Natural killer cell (primary cell): Measurements from ENCODE around the gene KLHL2. TPM values are rescaled to one million over a fixed set of nuclear protein-coding genes. Genes with fewer than 3 reads are reported as not detected.

Experiments
- ATAC-seq, 3 donors: fragments of 150-1000 bp in 2 of 3; fragments of 200-7000 bp in 1 of 3; cut with Tn5 transposase; 1 replicate in 1 of 3; 2 replicates in 2 of 3; pipeline ENCODE4 v1.10.0; 2021; ENCODE audit warnings: mild to moderate bottlenecking in 2 of 3, moderate library complexity in 2 of 3
- DNase-seq, 2 donors: peaks; one replicate each; pipeline versions ENCODE4 v3.0.0 to v3.0.0-alpha.2; 2013 to 2021; ENCODE audit warnings: mixed read lengths in 1 of 2
- H3K27ac ChIP-seq: one replicate; pipeline ENCODE4 v1.5.1; 2013; ENCODE audit warnings: mild to moderate bottlenecking, low read length
- H3K27me3 ChIP-seq: one replicate; pipeline ENCODE4 v1.6.1; 2013; ENCODE audit warnings: low read length; ENCODE audit not compliant: control insufficient read depth, insufficient read depth
- H3K36me3 ChIP-seq: one replicate; pipeline ENCODE4 v1.6.1; 2013; ENCODE audit warnings: low read length; ENCODE audit not compliant: control insufficient read depth, insufficient read depth
- H3K4me1 ChIP-seq: one replicate; pipeline ENCODE4 v1.6.1; 2013; ENCODE audit warnings: low read length; ENCODE audit not compliant: control insufficient read depth, insufficient read depth
- H3K4me3 ChIP-seq: one replicate; pipeline ENCODE4 v1.5.1; 2013; ENCODE audit warnings: low read length
- H3K9me3 ChIP-seq: one replicate; pipeline ENCODE4 v1.6.1; 2013; ENCODE audit warnings: low read length; ENCODE audit not compliant: control insufficient read depth, insufficient read depth
- H3K27ac Mint-ChIP-seq, 2 donors: one replicate each; pipeline ENCODE4 v1.8.0; 2022; ENCODE audit warnings: mild to moderate bottlenecking in 2 of 2, mixed read lengths in 2 of 2, moderate library complexity in 1 of 2
- H3K27me3 Mint-ChIP-seq, 2 donors: one replicate each; pipeline ENCODE4 v1.8.0; 2022; ENCODE audit warnings: low read depth in 2 of 2, mixed read lengths in 2 of 2
- H3K36me3 Mint-ChIP-seq: one replicate; pipeline ENCODE4 v1.8.0; 2022; ENCODE audit warnings: mixed read lengths
- H3K4me1 Mint-ChIP-seq, 2 donors: one replicate each; pipeline ENCODE4 v1.8.0; 2022; ENCODE audit warnings: mixed read lengths in 2 of 2
- H3K4me3 Mint-ChIP-seq: one replicate; pipeline ENCODE4 v1.8.0; 2022; ENCODE audit warnings: mild to moderate bottlenecking, moderate library complexity, mixed read lengths
- H3K9me3 Mint-ChIP-seq, 2 donors: one replicate each; pipeline ENCODE4 v1.8.0; 2022; ENCODE audit warnings: mixed read lengths in 2 of 2
- CTCF ChIP-seq: fragments of 200-600 bp; IDR thresholded peaks from one replicate; pipeline ENCODE4 v1.8.0; 2022; ENCODE audit warnings: antibody characterized with exemption
- WGBS: methylation state at CpG from one replicate; pipeline ENCODE4 v1.1.7; 2013; ENCODE audit warnings: missing lambda C conversion rate; ENCODE audit not compliant: insufficient coverage; 5-methylcytosine and 5-hydroxymethylcytosine counted together
- intact Hi-C: fragments of 100-400 bp; cut with micrococcal nuclease; formaldehyde crosslinking; loops from one replicate; pipeline ENCODE4 v1.14.2; 2022
- total RNA-seq, 4 donors: library from RNA; stranded (reverse); fragments of 120-200 nt in 1 of 4; gene quantifications; one replicate each; pipeline versions ENCODE4 v1.2.3 to v1.2.4, GENCODE V29; 2013 to 2022

Gene KLHL2
- total RNA-seq, 3 donors from 2014 or later (not counting 1 experiment from before 2014, with no cell fraction given), result 24.2 to 29.2 (median 25.2) TPM

GRCh38 chr4:165192500-165192898 is 14.9 kb upstream of the KLHL2 start:
- H3K36me3 ChIP-seq, result no peaks in the 10 kb centered on the region
- no peaks in the 10 kb centered on the region for H3K27me3 ChIP-seq
- Mint-ChIP-seq H3K27me3 (peaks cover 10 to 20% of the 10 kb centered on the region in 2 donors), H3K4me1 (no peaks in the 10 kb centered on the region), H3K36me3 (no peaks in the 10 kb centered on the region), H3K9me3 (no peaks in the 10 kb centered on the region), H3K4me3 (no peak overlapping the region), H3K27ac (no peak overlapping the region)
- WGBS, result 93% methylated on average over 1 of the region's 1 CpG
- no peaks in the 10 kb centered on the region for H3K9me3 ChIP-seq
- no peaks in the 10 kb centered on the region for H3K4me1 ChIP-seq
- H3K4me3 ChIP-seq, result no peak overlapping the region
- ATAC-seq (no peak), DNase-seq (no peak)
- intact Hi-C loops, result no loop called here
- TF ChIP-seq CTCF, result no peak
- H3K27ac ChIP-seq, result no peak overlapping the region

GRCh38 chr4:165192956-165193355 is 14.4 kb upstream of the KLHL2 start:
- no peaks in the 10 kb centered on the region for H3K36me3 ChIP-seq
- no peaks in the 10 kb centered on the region for H3K9me3 ChIP-seq
- intact Hi-C loops, result no loop called here
- no peaks in the 10 kb centered on the region for H3K27me3 ChIP-seq
- H3K27ac ChIP-seq, result no peak overlapping the region
- Mint-ChIP-seq H3K4me3 (no peak overlapping the region), H3K4me1 (no peaks in the 10 kb centered on the region), H3K27me3 (peaks cover 12 to 20% of the 10 kb centered on the region in 2 donors), H3K27ac (no peak overlapping the region), H3K9me3 (no peaks in the 10 kb centered on the region), H3K36me3 (no peaks in the 10 kb centered on the region)
- H3K4me3 ChIP-seq, result no peak overlapping the region
- no peak for TF ChIP-seq CTCF
- ATAC-seq (no peak), DNase-seq (no peak)
- H3K4me1 ChIP-seq, result no peaks in the 10 kb centered on the region
- WGBS, result 95% methylated on average over 4 of the region's 4 CpGs

- H3K27me3 ChIP-seq, result no peaks in the 10 kb centered on the region
- no peaks in the 10 kb centered on the region for H3K4me1 ChIP-seq
- no peaks in the 10 kb centered on the region for H3K36me3 ChIP-seq
- H3K4me3 ChIP-seq, result no peak overlapping the region
- no peaks in the 10 kb centered on the region for H3K9me3 Mint-ChIP-seq
- ATAC-seq (no peak), DNase-seq (no peak)
- WGBS, result 100% methylated on average over 1 of the region's 1 CpG
- intact Hi-C loops, result no loop called here
- H3K27me3 Mint-ChIP-seq, result peaks cover 7 to 20% of the 10 kb centered on the region in 2 donors
- H3K9me3 ChIP-seq, result no peaks in the 10 kb centered on the region
- H3K36me3 Mint-ChIP-seq, result no peaks in the 10 kb centered on the region
- H3K4me3 Mint-ChIP-seq, result no peak overlapping the region
- no peak overlapping the region for H3K27ac Mint-ChIP-seq
- TF ChIP-seq CTCF, result no peak
- H3K4me1 Mint-ChIP-seq, result no peaks in the 10 kb centered on the region
- no peak overlapping the region for H3K27ac ChIP-seq
Measured at GRCh38 chr4:165194368-165194767, 13.0 kb upstream of the KLHL2 start.

GRCh38 chr4:165198329-165198728 is 9.0 kb upstream of the KLHL2 start:
- no peak overlapping the region for H3K4me3 Mint-ChIP-seq
- H3K27me3 ChIP-seq, result no peaks in the 10 kb centered on the region
- no peaks in the 10 kb centered on the region for H3K36me3 Mint-ChIP-seq
- no peak overlapping the region for H3K27ac Mint-ChIP-seq
- H3K27ac ChIP-seq, result no peak overlapping the region
- no peaks in the 10 kb centered on the region for H3K4me1 Mint-ChIP-seq
- intact Hi-C loops, result no loop called here
- H3K4me3 ChIP-seq, result no peak overlapping the region
- ATAC-seq (no peak), DNase-seq (no peak)
- WGBS, result 83% methylated on average over 1 of the region's 1 CpG
- no peaks in the 10 kb centered on the region for H3K4me1 ChIP-seq
- H3K9me3 ChIP-seq, result no peaks in the 10 kb centered on the region
- H3K9me3 Mint-ChIP-seq, result no peaks in the 10 kb centered on the region
- H3K27me3 Mint-ChIP-seq, result peaks cover 7 to 12% of the 10 kb centered on the region in 2 donors
- TF ChIP-seq CTCF, result no peak
- H3K36me3 ChIP-seq, result no peaks in the 10 kb centered on the region
